AG04450 (cell line): ENCODE measurements around the gene MRPL32. TPM values are rescaled to one million over a fixed set of nuclear protein-coding genes. Genes with fewer than 3 reads are reported as not detected.

ENCODE experiments used
- CTCF ChIA-PET: fragments of 300-600, 350-600 bp; formaldehyde crosslinking; extraction: SDS; loops from one replicate; lab custom pipeline; 2022; ENCODE audit warnings: antibody characterized with exemption, inconsistent platforms; lab: Charles Lee
- POLR2A ChIA-PET: fragments of 350-600 bp; formaldehyde crosslinking; extraction: SDS; loops from one replicate; lab custom pipeline; 2021; ENCODE audit warnings: antibody characterized with exemption, inconsistent platforms; lab: Yijun Ruan, JAX
- DNase-seq: peaks from one replicate; pipeline ENCODE4 v3.0.0-alpha.2; 2011; ENCODE audit warnings: low read depth, low spot score
- H3K27ac ChIP-seq: one replicate; pipeline ENCODE4 v1.5.1; 2012; ENCODE audit warnings: low read depth, low read length, control low read depth
- H3K27me3 ChIP-seq: one replicate; pipeline ENCODE4 v1.6.0; 2012; ENCODE audit warnings: low read length; ENCODE audit not compliant: control insufficient read depth, insufficient read depth
- H3K4me3 ChIP-seq: 2 replicates; pipeline ENCODE4 v1.5.1; 2011; ENCODE audit warnings: mild to moderate bottlenecking, low read depth, low read length, control low read depth
- H3K9me3 ChIP-seq: 2 replicates; pipeline ENCODE4 v1.5.1; 2012; ENCODE audit warnings: low read length; ENCODE audit not compliant: control insufficient read depth, insufficient read depth
- polyA plus RNA-seq: library from polyadenylated mRNA; depleted of rRNA; stranded (reverse); fragments of >200 nt; gene quantifications from 2 replicates; pipeline ENCODE4 v1.2.3, GENCODE V29; 2011
- TF ChIP-seq, protein P1 (sequence below): IDR thresholded peaks from 2 replicates; pipeline ENCODE4 v1.5.1; 2011; ENCODE audit warnings: low read depth, low read length, control low read depth, inconsistent platforms

MRPL32 gene
- polyA plus RNA-seq, 1 experiment = 68.5 TPM

DNA sequence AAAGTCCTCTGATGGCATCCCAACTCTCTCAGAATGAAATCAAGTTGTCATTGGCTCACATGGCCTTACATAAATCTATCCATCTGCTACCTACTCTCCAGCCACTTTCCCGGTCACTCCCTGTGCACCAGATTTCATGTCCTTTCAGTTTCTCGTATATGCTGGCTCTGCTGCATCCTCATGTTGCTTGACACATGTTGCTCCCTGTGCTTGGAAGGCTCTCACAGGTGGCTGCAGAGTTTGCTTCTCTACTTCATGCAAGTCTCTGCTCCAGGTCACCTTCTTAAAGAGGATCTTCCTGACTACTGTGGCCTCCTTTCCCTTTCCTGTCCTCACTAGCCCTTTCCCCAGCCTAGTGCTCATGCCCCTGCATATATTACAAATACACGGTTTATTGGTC is 48.3 kb downstream of the MRPL32 start:
- H3K27me3 ChIP-seq = peaks cover 11% of the 10 kb centered on the region
- DNase-seq = no peak
- H3K4me3 ChIP-seq = no peak overlapping the region
- ChIA-PET POLR2A (no interaction called here), CTCF (no interaction called here)
- TF ChIP-seq, protein P1, sequence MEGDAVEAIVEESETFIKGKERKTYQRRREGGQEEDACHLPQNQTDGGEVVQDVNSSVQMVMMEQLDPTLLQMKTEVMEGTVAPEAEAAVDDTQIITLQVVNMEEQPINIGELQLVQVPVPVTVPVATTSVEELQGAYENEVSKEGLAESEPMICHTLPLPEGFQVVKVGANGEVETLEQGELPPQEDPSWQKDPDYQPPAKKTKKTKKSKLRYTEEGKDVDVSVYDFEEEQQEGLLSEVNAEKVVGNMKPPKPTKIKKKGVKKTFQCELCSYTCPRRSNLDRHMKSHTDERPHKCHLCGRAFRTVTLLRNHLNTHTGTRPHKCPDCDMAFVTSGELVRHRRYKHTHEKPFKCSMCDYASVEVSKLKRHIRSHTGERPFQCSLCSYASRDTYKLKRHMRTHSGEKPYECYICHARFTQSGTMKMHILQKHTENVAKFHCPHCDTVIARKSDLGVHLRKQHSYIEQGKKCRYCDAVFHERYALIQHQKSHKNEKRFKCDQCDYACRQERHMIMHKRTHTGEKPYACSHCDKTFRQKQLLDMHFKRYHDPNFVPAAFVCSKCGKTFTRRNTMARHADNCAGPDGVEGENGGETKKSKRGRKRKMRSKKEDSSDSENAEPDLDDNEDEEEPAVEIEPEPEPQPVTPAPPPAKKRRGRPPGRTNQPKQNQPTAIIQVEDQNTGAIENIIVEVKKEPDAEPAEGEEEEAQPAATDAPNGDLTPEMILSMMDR = no peak
- no peaks in the 10 kb centered on the region for H3K9me3 ChIP-seq
- no peak overlapping the region for H3K27ac ChIP-seq

DNA sequence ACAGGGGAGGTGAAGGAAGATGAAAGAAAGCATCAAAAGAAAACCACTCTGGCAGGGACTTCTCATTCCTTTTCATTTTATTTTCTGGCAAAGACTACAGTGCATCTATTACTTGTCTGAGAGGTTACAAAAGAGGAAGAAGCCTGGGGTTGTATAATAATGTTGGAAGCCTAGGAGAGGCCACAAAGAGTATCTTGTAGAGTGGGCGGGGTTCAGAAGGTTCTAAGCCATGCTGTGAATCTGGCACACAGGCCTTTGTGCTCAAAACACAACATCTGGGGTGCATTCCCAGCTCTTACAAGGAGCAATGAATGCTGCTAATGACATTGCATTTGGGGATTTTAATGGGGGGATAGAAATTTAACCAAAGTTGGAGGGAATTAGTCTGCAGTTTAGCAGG is 49.4 kb downstream of the MRPL32 start:
- TF ChIP-seq, protein P1 = no peak
- H3K27me3 ChIP-seq = peaks cover 11% of the 10 kb centered on the region
- H3K9me3 ChIP-seq = no peaks in the 10 kb centered on the region
- no peak for DNase-seq
- H3K27ac ChIP-seq = no peak overlapping the region
- no peak overlapping the region for H3K4me3 ChIP-seq
- CTCF ChIA-PET = interaction anchor here (0.9 kb wide), 1 partner anchor 22 kb away, joined by 6 read pairs; no protein-coding TSS in a partner anchor
- POLR2A ChIA-PET = no interaction called here

DNA sequence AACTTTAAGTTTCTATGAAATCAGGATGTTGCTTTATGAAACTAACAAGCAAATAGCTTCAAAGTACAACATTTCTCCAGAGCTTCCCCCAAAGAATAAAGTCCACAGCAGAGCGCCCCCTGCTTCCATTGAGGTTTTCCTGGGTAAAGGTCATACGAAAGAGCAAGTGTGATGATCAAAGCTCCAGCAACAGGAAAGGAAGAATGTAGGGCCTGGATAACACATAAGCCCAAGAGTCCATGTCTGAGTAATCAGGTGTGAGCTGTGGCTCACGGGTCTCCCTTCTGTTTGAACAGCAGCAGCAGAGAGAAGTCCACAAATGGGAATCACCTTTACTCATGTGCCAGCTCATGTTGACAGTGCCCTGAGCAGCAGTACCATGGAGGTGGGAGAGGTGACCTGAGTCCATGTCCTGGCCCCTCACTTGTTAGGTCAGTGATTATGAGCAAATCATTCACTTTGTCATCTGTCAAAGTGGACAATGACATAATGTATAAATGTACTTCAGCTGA is 50.5 kb downstream of the MRPL32 start:
- Histone ChIP-seq H3K27me3 (peaks cover 6% of the 10 kb centered on the region), H3K4me3 (no peak overlapping the region), H3K9me3 (no peaks in the 10 kb centered on the region), H3K27ac (no peak overlapping the region)
- CTCF ChIA-PET = interaction anchor here (0.7 to 0.8 kb wide), 2 partner anchors 89 to 125 kb away, joined by 3 to 6 read pairs; no protein-coding TSS in a partner anchor
- DNase-seq = no peak
- POLR2A ChIA-PET = no interaction called here
- TF ChIP-seq, protein P1 = no peak

DNA sequence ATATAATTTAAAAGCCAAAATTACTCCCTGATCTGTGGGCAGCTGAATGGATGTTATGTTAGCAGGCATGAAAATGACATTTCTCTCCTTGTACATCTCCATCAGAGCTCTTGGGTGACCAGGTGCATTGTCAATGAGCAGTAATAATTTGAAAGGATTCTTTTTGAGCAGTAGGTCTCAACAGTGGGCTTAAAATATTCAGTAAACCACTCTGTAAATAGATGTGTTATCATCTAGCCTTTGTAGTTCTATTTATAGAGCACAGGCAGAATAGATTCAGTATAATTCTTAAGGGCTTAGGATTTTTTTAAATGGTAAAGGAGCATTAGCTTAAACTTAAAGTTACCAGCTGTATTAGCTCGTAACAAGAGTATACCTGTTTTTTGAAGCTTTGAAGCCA is 52.0 kb downstream of the MRPL32 start:
- CTCF ChIA-PET = no interaction called here
- Histone ChIP-seq H3K4me3 (no peak overlapping the region), H3K27ac (no peak overlapping the region), H3K27me3 (peaks cover 8% of the 10 kb centered on the region), H3K9me3 (no peaks in the 10 kb centered on the region)
- DNase-seq = no peak
- TF ChIP-seq, protein P1 = no peak
- POLR2A ChIA-PET = no interaction called here

DNA sequence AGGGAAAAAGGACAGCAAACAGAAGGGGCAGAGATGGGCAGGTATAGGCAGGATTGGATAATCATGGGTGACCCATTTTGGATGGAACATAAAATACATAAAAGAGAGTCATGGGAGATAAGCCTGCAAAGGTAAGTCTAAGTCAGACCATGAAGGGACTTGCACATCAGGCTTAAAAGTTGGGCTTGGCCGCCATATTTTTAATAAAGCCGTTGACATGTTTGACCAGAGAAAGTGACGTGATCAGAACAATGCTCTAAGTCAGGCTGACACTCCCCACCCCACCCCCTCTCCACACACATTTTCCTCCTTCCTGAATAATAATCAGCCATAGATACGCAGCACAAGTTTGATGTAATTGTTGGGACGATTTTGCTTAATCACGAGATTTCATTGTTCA is 54.0 kb downstream of the MRPL32 start:
- CTCF ChIA-PET = no interaction called here
- POLR2A ChIA-PET = no interaction called here
- Histone ChIP-seq H3K27ac (no peak overlapping the region), H3K27me3 (peaks cover 7% of the 10 kb centered on the region), H3K4me3 (no peak overlapping the region), H3K9me3 (no peaks in the 10 kb centered on the region)
- TF ChIP-seq, protein P1 = no peak
- DNase-seq = no peak
